OCI-LY3 (cell line): Measurements from ENCODE around the gene HOXC9.

Source experiments
- H2AFZ ChIP-seq: fragments of 200-600, 300-600 bp; shearing (Covaris generic); 2 replicates; pipeline ENCODE4 v1.6.0; 2014; ENCODE audit warnings: antibody characterized with exemption, low read depth, low read length
- H3K27ac ChIP-seq: fragments of 200-600, 300-600 bp; sonication (generic); 2 replicates; pipeline ENCODE4 v1.5.1; 2014; ENCODE audit warnings: mild to moderate bottlenecking, low read length, moderate library complexity, mixed read lengths
- H3K27me3 ChIP-seq: fragments of 200-600, 300-600 bp; sonication (generic); 2 replicates; pipeline ENCODE4 v1.6.1; 2014; ENCODE audit warnings: low read depth, low read length, mixed read lengths
- H3K36me3 ChIP-seq: fragments of 200-600, 300-600 bp; sonication (generic); replicated peaks from 2 replicates; pipeline ENCODE3; 2014; ENCODE audit warnings: low read depth, low read length, mixed read lengths
- H3K4me1 ChIP-seq: fragments of 300-600, 200-600 bp; sonication (generic); 2 replicates; pipeline ENCODE4 v1.6.1; 2014; ENCODE audit warnings: low read length, mixed read lengths
- H3K4me2 ChIP-seq: fragments of 200-600, 300-600 bp; sonication (generic); 2 replicates; pipeline ENCODE4 v1.6.1; 2014; ENCODE audit warnings: low read length, mixed read lengths
- H3K4me3 ChIP-seq: fragments of 300-600, 200-600 bp; sonication (generic); 2 replicates; pipeline ENCODE4 v1.5.1; 2014; ENCODE audit warnings: antibody characterized with exemption, mild to moderate bottlenecking, low read length, moderate library complexity
- H3K79me2 ChIP-seq: fragments of 300-600, 200-600 bp; shearing (Covaris generic); 2 replicates; pipeline ENCODE4 v1.6.1; 2014; ENCODE audit warnings: mild to moderate bottlenecking, low read length, mixed read lengths
- H3K9ac ChIP-seq: fragments of 300-600, 200-600 bp; shearing (Covaris generic); 2 replicates; pipeline ENCODE4 v1.6.0; 2014; ENCODE audit warnings: mild to moderate bottlenecking, low read length, moderate library complexity
- H3K9me3 ChIP-seq: fragments of 200-600, 300-600 bp; shearing (Covaris generic); 2 replicates; pipeline ENCODE4 v1.6.1; 2014; ENCODE audit warnings: low read length, mixed read lengths; ENCODE audit not compliant: insufficient read depth
- H4K20me1 ChIP-seq: fragments of 200-600, 300-600 bp; sonication (generic); 2 replicates; pipeline ENCODE4 v1.6.1; 2016; ENCODE audit warnings: low read length, mixed read lengths; ENCODE audit not compliant: insufficient read depth
- CTCF ChIP-seq: fragments of 200-600, 300-600 bp; sonication (generic); IDR thresholded peaks from 2 replicates; pipeline ENCODE4 v1.5.1; 2014; ENCODE audit warnings: antibody characterized with exemption, low read length, low read depth
- EZH2phosphoT487 ChIP-seq: fragments of 200-600 bp; shearing (Covaris generic); IDR thresholded peaks from 2 replicates; pipeline ENCODE4 v1.6.1; 2018; ENCODE audit warnings: antibody characterized with exemption, mixed run types, low read depth

HOXC9 gene

GRCh38 chr12:54033106-54033979, 33.4 kb downstream of the HOXC9 start:
- H3K79me2 ChIP-seq = no peaks in the 10 kb centered on the region
- H2AFZ ChIP-seq = no peak overlapping the region
- no peaks in the 10 kb centered on the region for H3K9me3 ChIP-seq
- H3K9ac ChIP-seq = no peak overlapping the region
- peak overlapping the region; percentile 63; the same call in 1 of the 2 replicates for H3K4me3 ChIP-seq
- TF ChIP-seq EZH2phosphoT487 (no peak), CTCF (no peak)
- H3K4me1 ChIP-seq = 0 out of 2 replicates have a peak, but pooled peaks cover 3% of the 10 kb centered on the region
- peak overlapping the region; percentile 64; the same call in 1 of the 2 replicates for H3K4me2 ChIP-seq
- no peak overlapping the region for H3K27ac ChIP-seq
- H3K27me3 ChIP-seq = no peaks in the 10 kb centered on the region
- no peaks in the 10 kb centered on the region for H4K20me1 ChIP-seq
- no peaks in the 10 kb centered on the region for H3K36me3 ChIP-seq

- H2AFZ ChIP-seq = no peak overlapping the region
- no peak overlapping the region for H3K4me2 ChIP-seq
- TF ChIP-seq CTCF (no peak), EZH2phosphoT487 (no peak)
- no peaks in the 10 kb centered on the region for H3K79me2 ChIP-seq
- no peaks in the 10 kb centered on the region for H3K36me3 ChIP-seq
- H3K9me3 ChIP-seq = no peaks in the 10 kb centered on the region
- no peak overlapping the region for H3K9ac ChIP-seq
- H3K27me3 ChIP-seq = no peaks in the 10 kb centered on the region
- no peak overlapping the region for H3K27ac ChIP-seq
- H3K4me3 ChIP-seq = no peak overlapping the region
- no peaks in the 10 kb centered on the region for H4K20me1 ChIP-seq
- 0 out of 2 replicates have a peak, but pooled peaks cover 3% of the 10 kb centered on the region for H3K4me1 ChIP-seq
Observed at GRCh38 chr12:54033980-54034784, 34.2 kb downstream of the HOXC9 start.

- Histone ChIP-seq H3K4me1 (0 out of 2 replicates have a peak, but pooled peaks cover 3% of the 10 kb centered on the region), H3K27ac (no peak overlapping the region), H3K4me2 (no peak overlapping the region), H4K20me1 (no peaks in the 10 kb centered on the region), H3K9ac (no peak overlapping the region), H3K36me3 (no peaks in the 10 kb centered on the region), H2AFZ (no peak overlapping the region), H3K9me3 (no peaks in the 10 kb centered on the region), H3K79me2 (no peaks in the 10 kb centered on the region), H3K27me3 (no peaks in the 10 kb centered on the region), H3K4me3 (no peak overlapping the region)
- TF ChIP-seq EZH2phosphoT487 (no peak), CTCF (no peak)
Observed at GRCh38 chr12:54034785-54035310, 34.9 kb downstream of the HOXC9 start.
